Bronchial epithelial cell (primary cell): Measurements from ENCODE around the gene ZCCHC14. TPM values are rescaled to one million over a fixed set of nuclear protein-coding genes. Genes with fewer than 3 reads are reported as not detected.

ENCODE experiments used
- DNase-seq: peaks from one replicate; pipeline ENCODE4 v3.0.0-alpha.2; 2010; ENCODE audit warnings: low read depth
- FAIRE-seq: peaks from 2 replicates; lab custom pipeline; 2011; peaks lifted over from hg19 to GRCh38; lab: Jason Lieb, UNC
- H3K27me3 ChIP-seq: 2 replicates; pipeline ENCODE4 v1.5.1; 2011; ENCODE audit warnings: low read length; ENCODE audit not compliant: control insufficient read depth, insufficient read depth
- H3K36me3 ChIP-seq: 2 replicates; pipeline ENCODE4 v1.5.1; 2011; ENCODE audit warnings: low read length; ENCODE audit not compliant: control insufficient read depth, insufficient read depth
- H3K4me3 ChIP-seq: 2 replicates; pipeline ENCODE4 v1.5.1; 2011; ENCODE audit warnings: mild to moderate bottlenecking, low read depth, low read length, control low read depth
- CTCF ChIP-seq: IDR thresholded peaks from 2 replicates; pipeline ENCODE4 v1.5.1; 2011; ENCODE audit warnings: mild to moderate bottlenecking, moderate library complexity, low read length, control low read depth, inconsistent platforms; ENCODE audit not compliant: insufficient read depth, severe bottlenecking
- total RNA-seq: library from RNA; depleted of rRNA; stranded (reverse); fragments of >200 nt; gene quantifications from 2 replicates; pipeline ENCODE4 v1.2.1, GENCODE V29; 2014

Gene ZCCHC14
- total RNA-seq, 1 donor from 2014 or later, result 2.9 TPM

DNA sequence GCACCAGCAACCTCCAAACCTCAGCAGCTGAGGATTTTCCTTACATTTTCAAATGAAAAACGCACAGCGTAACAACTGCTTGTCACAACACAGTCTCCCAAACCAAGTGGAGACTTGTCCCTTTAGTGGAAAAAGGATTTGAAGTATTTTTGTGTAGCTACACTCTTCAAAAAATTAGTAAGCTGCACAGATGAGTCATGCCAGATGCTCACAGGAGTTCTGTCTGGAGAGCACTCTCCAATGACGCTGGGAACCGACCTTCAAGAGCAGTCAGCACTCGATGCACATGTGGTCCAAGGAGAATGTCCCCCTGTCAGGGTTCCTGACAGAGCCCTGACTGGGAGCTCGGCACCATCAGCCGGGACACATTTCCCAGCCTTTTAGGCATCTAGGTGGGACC lies 60.9 kb downstream of the ZCCHC14 start:
- Histone ChIP-seq H3K4me3 (no peak overlapping the region), H3K27me3 (no peaks in the 10 kb centered on the region), H3K36me3 (peaks cover 5% of the 10 kb centered on the region)
- FAIRE-seq (no peak), DNase-seq (peak; percentile 84)
- no peak for TF ChIP-seq CTCF

DNA sequence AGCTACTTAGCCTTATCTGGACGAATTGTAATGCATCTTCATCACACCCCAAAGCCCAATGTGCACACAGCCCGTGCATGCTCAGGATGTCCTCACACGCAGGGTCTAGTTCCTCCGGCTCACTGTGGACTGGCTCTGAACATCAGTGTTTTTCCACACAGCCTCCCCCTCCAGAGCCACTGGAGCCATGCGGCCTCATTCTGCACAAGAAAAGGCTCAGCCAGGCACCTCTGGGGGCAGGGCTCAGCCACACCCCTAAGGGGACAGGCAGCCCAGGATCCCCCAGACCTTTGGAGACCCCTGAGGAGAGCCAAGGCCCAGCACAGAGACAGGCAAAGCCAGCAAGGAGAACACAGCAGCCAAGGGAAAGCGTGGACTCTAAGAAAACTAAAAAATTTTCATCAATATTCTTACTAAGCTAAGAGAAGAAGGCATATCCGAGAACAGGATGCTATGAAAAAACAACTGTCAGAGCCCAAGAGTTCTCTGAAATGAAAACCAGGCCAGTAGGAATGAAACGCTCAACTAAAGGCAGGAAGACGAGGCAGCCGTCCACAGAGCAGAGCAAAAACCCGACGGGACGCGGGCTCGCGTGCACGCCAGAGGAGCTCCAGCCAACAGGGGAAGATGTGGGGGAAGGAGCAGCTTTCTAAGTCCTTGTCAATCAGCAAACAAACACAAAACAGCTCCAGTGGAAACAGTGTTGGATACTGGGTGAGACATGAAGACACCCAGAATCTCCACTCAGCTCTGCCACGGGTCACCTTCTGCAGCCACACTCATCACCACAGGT lies 66.2 kb downstream of the ZCCHC14 start:
- no peak for DNase-seq
- H3K4me3 ChIP-seq, result no peak overlapping the region
- no peaks in the 10 kb centered on the region for H3K27me3 ChIP-seq
- H3K36me3 ChIP-seq, result peaks cover 10% of the 10 kb centered on the region
- TF ChIP-seq CTCF, result no peak
- FAIRE-seq, result no peak

GRCh38 chr16:87425941-87426340 lies 66.9 kb downstream of the ZCCHC14 start:
- H3K36me3 ChIP-seq, result peaks cover 14% of the 10 kb centered on the region

DNA sequence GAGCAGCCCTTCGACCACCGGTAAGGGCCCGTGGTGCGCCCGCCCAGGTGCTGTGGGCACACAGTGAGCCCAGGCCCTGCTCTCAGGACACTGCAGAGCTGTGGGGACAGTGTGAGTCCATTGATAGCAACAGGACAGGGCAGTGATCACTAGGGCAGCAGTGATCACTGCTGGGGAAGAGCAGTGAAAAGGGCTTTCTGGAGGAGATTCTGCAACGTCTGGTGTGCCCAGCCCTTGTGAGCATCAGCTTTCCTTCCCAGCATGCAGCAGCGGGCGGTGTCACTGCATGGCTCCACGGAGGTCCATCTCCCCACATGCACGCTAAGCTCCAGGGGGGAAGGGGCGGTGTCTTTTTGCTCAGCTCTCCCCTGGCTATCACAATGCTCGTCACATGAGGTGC lies 68.6 kb downstream of the ZCCHC14 start:
- no peak overlapping the region for H3K4me3 ChIP-seq
- DNase-seq, result no peak
- FAIRE-seq, result no peak
- peaks cover 16% of the 10 kb centered on the region for H3K36me3 ChIP-seq
- no peak for TF ChIP-seq CTCF
- H3K27me3 ChIP-seq, result no peaks in the 10 kb centered on the region

More at GRCh38 chr16:87425941-87426340, 66.9 kb downstream of the ZCCHC14 start:
- H3K27me3 ChIP-seq, result no peaks in the 10 kb centered on the region
- FAIRE-seq (no peak), DNase-seq (no peak)
- no peak for TF ChIP-seq CTCF
- no peak overlapping the region for H3K4me3 ChIP-seq

- no peak for FAIRE-seq
- Histone ChIP-seq H3K27me3 (no peaks in the 10 kb centered on the region), H3K4me3 (no peak overlapping the region), H3K36me3 (peaks cover 13% of the 10 kb centered on the region)
- TF ChIP-seq CTCF, result no peak
- DNase-seq, result no peak
Observed at GRCh38 chr16:87423429-87423828, 69.4 kb downstream of the ZCCHC14 start.
